T-helper 22 cell (primary cell): ENCODE results near the gene PLCH1.

Experiments used
- DNase-seq: peaks from one replicate; pipeline ENCODE4 v3.0.0-alpha.2; 2020; ENCODE audit warnings: low read depth

The PLCH1 gene

DNA sequence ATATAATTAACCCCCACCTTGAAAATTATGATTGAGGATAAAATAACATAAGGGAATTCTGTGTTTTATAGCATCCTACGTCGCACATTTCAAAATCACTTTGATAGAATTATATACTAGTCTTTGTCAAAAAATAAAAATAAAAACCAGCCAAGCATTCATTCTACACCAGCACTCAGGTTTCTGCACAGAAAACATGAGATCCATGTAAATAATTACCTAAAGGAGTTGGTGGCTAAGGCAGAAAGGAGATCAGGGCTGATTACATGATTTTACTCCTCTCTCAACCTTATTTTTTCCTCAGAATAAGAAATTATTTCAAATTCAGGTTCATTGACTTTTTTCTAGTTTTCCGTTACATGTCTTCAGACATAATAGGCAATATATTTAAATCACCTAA is 194.5 kb downstream of the PLCH1 start:
- DNase-seq = no peak

DNA sequence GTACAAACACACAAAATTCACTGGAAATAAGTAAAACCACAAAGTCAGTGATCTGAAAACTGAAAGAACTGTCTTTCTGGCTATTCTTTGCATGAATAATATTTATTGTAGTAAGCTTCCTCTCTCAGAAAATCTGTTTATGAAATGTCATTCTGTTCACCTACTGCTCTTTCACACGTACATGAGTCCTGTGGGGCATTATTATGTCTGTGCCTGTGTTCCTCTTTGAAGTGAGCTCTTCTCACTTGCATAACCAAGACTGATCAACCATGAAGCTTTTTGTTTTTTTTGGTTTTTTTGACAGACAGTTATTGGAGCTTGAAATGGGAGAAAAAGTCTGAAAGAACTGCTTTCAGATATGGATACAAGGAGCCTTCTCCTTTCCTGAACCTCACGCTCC is 195.8 kb downstream of the PLCH1 start:
- DNase-seq = no peak

DNA sequence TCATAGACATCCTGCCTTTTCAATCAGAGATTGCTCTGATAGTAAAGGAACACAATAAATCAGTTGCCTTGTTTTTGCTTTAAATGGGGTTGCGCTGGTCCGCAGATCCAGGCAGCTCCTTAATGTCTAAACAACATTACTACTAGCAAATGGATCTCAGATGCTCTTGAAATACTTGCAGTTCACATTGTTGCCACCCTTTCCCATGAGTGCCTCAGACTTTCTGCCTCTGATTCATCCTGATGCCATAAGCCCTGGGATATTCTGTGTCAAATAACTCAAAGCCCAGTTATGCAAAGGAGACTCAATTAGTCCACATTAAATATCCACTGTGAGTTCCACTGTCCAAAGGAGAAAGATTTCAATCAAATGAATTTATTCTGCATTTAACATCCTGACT is 196.7 kb downstream of the PLCH1 start:
- no peak for DNase-seq

DNA sequence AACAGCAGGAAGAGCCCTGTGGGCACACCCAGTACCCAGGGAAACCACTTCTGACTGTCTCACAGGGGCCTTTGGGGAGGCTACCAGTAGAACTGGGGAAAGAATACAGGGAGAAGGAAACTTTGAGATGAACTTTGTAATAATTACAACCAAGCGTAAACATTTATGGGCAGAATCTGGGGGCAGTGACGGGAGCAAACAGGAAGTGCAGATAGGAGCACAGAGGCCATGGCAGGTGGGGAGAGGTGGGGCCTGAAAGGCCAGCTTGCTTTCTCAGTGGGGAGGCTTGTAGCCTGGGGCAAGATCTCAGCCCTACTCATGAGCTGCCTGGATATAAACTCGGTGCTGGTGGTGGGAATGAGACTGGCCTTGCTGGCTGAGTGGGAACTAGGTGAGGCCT is 209.8 kb downstream of the PLCH1 start:
- DNase-seq = no peak

DNA sequence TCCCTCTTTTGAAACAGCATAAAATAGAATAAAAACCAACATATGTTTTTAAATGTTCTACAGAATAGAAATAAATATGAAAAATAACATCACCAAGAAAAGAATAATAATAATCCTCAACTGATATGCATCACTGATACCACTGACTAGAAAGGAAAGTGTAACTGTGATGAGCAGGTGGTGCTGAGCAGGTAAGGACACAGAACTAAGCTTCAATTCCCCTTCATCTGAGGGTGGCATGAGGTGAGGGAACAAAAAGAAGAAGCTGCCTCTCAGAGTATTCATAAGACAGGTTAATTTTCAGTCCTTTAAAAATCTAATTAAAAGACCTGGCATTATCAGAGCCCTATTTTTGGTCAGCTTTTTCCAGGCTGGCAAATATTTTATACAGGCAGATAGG is 216.3 kb downstream of the PLCH1 start:
- no peak for DNase-seq

DNA sequence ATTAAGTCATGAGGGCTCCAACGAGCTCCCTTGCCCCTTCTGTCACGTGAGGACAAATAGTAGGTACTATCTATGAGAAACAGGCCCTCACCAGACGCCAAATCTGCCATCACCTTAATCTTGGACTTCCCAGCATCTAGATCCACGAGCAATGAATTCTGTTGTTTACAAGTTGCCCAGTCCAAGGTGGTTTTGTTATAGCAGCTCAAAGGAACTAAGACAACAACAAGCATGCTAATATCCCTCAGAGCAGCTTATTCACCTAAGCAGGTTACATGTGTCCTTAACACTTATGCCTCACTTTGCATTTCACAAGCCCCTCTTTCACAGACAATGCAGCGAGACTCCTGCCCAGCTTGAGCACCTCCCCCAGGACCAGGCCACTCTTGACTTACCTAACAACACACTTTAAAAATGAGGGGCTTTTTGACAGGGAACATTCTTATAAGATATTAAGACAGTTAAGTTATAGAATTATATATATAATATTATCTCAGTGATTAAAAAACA is 219.5 kb downstream of the PLCH1 start:
- DNase-seq = no peak

DNA sequence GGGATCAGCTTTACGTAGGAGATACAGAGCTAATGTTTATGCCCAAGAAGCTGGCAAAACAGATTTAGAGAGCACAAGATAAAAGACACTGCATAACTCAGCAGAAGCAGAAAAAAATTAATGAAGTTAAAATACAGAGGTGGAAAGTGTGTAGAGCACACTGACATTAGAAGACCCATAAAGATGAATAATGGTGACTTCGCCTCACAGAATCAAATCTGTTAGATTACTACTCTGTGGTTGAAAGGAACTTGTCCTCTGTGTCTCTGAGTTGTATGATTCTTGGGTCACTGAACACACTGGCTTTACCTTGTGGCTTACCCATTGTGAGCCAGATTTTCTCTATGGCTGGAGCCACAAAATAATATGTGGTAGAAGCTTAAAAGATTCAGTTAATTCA is 224.4 kb downstream of the PLCH1 start:
- no peak for DNase-seq

DNA sequence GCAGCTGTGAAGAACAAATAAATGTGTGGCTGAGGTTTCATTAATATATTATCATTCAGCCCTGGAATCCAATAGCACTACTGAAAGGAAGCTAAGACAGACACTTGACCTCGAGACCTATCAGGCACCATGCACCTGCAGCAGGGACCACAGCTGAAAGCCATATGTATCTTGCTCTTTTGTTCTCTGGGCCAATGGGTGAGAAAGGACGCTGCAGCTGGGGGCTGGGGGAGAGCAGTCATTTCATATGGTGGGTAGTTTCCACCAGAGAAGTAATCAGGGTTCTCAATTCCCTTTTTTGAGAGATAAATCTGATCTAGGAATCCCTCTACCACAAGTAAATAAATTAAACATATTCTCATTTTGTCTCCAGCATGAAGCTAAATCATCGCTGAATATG is 225.8 kb downstream of the PLCH1 start:
- no peak for DNase-seq

DNA sequence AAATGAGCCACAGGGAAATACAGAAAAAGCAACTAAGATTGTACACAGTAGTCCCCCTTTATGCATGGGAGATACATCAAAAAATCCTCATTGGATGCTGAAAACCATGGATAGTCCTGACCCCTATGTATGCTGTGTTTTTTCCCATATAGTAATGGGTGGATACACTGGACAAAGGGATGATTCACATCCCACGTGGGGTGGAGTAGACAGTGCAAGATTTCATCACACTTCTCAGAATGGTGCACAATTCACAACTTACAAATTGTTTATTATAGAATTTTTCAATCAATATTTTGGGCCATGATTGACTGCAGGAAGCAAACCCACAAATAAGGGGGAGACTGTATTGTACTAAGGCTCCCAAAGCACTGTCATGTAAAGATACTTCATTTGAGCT is 227.0 kb downstream of the PLCH1 start:
- DNase-seq = no peak

DNA sequence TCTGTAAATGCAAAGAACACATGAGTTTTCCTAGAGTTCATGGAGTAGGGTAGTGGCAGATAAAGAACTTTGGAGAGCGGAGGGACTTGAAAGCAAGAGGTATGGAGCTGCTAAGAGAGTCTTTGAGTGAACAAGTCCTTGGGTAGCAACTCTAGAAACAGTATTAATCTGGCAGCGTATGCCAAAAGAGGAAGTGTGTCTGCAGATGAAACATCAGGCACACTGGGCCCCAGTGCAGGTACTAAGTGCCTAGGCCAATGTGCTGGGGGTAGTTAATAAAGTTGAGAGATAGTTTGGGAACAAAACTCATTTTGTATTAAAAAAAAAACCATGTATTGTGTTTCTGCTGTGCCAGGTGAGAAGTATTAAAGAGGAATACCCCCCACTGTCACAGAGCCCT is 228.4 kb downstream of the PLCH1 start:
- DNase-seq = no peak

DNA sequence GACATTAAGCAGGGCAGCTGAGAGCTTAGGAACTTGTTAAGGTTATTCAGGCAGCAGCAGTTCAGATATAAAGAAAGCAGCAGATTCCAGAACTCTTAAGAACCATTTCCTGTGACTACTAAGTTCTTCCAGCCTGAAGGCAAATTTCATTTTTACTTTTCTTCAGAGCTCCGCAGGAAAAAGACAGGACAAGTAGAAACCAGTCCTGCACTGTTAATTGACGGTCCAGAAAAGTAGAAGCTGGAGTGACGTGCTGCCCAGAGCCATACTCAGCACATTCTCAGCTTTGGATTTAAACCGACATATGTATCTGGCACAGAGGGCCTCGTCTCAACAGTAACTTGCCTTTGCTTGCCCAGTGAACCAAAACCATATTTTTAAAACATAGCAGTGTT is 232.0 kb downstream of the PLCH1 start:
- DNase-seq = no peak

DNA sequence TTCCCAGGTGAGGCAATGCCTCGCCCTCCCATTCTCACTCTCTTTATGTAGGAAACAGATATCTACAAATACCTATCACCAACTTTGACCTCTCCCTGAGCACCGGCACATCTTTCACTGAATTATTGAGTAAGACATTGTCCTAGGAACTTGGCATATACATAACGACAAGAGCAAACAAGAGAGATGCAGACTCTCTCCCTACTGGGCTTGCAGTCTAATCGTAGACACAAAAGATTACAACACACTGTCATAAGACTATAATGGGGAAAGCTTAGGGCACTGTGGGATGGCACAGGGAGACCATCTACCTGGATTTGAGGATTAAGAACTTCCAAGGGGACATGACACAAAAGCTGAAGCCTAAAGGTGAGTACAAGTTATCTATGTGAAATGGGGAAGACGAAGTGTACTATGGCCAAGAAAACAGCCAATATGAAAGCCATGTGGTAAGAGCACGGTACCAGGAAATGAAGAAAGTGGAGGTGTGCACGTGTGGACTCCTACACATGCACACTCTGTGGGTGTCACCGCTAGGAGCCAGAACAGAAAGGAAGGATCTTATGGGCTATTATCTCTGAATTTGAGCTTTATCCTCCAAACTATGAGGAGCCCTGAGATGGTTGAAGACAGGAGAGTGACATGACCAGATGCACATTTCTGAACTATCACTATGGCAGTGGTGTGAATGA is 232.6 kb downstream of the PLCH1 start:
- no peak for DNase-seq

DNA sequence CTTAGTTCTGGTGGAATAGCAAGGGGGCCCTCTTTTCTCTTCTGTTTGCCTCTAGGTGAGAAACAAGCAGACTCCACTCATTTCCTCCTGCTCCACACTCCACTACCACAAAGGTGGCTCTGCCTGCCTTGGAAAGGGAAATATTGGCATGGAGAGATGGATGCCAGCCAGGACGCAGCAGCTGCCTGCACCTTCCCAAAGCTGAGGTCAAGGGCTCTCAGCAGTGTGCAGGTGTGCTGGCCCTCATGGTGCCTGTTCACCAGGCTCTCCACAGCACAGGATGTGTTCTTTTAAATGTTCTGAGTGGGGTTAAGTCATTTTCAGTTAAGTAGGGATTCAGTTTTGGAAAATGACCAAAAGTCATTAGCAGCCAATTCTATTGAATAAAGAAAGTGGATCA is 240.2 kb downstream of the PLCH1 start:
- no peak for DNase-seq

DNA sequence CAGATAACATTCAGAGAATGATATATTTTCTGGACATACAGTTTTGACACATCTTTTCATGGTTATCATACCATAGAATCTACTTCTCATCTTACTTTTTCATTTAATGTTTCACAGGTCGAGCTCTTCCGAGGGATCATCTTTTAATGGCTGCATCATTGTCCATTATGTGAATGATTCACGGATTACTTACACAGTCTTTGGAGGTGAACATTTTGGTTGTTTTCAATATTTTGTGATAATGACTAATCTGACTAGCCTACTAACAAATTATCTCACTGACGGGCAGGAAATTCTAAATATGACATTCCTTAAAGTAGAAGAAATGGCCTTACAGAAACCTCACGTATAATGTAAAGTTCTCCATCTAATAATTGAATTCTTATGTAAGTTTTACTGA is 242.2 kb downstream of the PLCH1 start:
- DNase-seq = no peak

DNA sequence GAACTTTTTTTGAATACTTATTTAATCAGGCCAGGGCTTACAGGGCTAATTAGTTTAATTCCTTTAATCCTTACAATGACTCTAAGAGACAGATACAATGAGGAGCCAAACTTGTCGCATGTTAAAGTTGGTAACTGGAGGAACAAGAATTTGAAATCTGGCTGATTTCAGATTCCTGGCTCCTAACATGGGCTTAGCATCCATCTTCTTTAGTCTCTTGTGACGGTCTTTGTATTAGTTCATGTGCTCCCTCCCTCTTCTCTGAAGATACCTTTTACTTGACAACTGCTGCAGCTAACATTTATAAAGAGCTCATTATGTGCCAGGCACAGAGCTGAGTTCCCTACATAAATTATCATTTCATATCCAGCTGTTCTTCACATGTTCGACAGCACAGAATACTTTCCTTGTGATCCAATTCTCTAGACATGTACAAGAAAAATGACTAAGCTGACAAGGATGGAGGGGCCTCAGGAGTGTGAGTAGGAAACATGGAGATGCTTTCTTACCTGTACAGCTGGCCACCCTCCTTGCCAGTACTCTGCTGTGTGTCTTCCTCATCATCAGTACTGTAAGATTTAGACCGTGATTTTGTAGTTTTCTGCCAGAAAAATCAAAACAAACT is 244.6 kb downstream of the PLCH1 start:
- DNase-seq = no peak

DNA sequence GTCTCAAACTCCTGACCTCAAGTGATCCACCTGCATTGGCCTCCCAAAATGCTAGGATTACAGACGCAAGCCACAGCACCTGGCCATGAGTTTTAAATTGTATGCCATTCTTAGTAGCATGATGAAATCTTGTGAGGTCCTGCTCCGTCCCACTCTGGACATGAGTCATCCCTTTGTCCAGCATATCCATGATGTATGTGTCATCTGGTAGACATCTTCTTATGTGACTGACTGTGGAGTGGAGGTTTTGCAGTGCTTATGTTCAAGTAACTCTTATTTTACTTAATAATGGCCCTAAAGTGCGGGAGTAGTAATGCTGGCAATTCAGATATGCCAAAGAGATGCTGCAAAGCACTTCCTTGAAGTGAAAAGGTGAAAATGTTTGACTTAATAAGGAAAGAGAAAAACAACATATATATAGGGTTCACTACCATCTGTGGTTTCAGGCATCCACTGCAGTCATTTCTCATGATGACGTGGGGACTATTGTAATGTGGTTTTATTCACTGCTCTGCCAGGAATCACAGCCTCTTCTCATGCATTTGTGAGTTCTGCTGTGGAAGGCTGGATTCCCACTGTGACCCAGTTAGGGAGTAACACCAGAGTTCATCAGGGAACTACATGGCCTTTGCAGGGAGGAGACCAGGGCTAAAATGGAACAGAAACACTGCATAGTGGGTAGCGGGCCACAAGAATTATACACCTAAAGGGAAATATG is 246.8 kb downstream of the PLCH1 start:
- DNase-seq = no peak

DNA sequence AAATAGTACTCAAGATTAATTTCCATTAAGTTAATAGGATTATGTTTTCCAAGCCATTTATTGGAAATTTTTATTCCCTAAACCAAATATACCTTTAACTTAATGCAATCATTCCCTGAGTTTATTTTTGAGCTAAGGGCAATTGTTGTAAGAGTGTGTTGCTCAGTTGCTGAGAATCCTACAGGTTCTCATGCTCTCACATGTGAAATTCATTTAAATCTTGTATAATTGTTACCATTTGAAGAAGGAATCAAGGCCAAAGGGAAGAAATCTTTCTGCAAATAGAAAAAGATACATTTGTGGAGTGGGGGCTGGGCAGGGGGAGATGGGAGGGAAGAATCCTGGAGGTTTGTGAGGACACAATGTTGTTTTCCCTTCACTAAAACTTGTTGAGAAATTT is 248.7 kb downstream of the PLCH1 start:
- no peak for DNase-seq

DNA sequence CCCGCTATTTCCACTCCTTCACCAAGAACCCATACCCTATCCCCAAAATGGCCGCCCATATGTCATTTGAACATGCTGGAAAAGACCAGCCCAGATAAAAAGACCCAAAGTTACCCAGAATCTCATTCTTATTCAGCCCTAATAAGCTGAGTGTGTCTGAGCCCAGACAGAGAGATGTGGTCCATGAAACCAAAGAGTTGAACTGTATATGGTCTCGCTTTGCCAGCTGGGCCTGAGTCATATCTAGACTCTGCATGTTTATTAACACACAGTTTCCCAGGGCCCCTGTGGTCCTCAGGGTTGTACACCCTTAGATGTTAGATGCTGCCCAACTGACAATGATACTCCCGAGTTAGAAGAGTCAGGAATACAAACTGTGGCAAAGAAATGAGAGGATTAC is 249.5 kb downstream of the PLCH1 start:
- DNase-seq = no peak

DNA sequence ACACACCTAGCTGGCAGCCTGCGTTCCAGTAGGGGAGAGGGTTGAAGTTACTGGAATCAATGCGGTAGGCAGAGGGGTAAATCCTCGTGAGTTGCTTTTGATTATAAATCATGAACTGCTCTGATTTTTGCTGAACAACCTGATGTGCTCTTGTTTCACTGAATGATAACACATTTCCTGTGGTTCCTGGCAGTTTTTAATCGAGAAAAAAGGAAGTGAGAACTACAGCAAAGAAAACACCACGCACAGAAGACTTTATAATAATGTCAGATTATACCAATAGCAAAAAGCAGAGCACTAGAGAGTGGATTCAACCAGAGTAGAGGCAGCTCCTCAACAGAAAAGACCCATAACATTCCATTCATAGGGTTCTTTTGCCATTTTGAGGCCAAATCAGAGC is 250.5 kb downstream of the PLCH1 start:
- no peak for DNase-seq

DNA sequence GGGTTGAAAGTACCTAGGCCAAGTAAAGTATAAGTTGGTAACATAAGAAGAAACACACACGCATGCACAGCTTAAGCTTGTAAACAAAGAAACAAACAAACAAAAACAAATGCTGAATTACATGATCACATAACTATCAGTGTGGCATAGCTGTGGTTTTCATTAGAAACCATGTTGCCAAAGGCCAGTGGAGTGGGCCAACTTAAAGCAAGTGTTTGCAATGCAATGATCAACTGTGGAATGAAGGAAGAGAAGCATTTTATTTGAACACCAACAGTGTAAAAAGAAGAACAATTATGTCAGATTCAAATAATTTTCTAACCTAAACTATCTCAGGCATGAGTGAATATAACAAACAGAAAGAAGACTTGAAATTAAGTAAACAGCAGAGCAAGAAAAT is 252.0 kb downstream of the PLCH1 start:
- no peak for DNase-seq

DNA sequence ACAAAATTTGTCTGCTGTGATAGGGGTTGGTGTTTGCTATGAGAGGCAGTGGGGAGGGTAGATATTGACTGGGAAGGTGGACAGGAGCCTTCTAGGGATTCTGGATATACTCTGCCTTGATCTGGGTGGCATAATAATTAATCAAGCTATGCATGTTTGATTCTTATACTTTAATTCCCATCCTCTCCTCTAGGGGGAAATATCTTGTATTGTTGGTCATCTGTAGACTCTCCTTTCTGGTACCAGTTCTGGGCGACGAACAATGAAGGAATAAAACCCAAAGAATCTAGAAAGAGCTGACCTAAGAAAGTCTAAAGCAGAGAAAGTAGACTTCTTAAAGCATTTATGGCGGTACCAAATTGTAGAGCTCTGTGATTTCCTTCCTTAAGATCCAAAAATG is 253.2 kb downstream of the PLCH1 start:
- no peak for DNase-seq

DNA sequence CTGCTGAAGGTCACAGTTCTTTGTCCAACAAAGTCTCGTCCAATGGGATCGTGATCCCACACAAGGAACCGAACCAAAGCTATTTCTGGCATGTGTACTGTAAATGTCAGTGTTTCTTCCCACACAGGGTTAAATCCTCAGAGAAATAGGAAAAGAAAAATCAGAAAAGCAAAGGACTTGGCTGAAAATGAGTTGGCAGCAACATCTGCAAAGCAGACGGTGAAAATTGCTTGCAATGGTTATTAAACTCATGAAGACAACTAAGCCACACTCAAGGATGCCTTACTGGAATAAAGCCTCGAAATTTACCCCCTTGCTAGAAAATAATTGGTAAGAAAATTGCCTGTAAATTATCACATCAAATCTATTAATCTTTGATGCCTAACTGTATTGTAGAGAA is 256.2 kb downstream of the PLCH1 start:
- DNase-seq = no peak

DNA sequence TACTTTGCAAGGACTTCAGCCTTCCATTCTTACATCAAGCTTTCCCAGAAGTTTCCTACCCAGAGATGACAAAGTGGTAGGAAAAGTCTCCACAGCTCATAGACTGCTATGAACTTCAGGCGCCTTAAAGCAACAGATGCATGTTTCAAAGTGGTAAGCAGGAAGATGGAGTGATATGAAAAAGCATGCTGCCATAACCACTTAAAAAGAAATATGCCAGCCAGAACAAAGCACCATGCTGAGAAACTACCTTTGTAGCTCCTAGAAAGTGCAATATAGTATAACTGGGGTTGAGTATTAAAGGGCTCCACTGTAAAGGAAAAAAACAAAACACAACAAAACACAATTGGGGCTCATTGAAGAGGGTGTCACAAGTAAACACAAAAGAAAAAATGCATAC is 259.0 kb downstream of the PLCH1 start:
- DNase-seq = no peak

DNA sequence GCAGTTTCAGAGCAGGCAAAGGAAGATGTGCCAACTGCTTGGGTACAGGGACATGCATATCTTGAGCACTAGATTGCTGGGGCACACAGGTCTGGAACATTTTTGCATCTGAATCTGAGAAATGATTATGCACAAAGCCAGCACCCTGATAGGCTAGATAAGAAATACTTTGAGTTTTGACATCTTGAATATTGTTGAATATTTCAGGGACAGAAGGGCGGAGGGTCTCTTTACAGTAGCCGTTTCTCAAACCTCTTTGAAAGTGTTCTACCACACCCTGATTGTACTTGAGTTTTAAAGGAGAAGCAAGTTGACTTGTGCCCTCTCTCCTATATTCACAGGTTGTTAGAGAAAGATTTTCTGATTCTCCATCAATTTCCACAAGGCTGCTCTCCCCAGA is 263.3 kb downstream of the PLCH1 start:
- DNase-seq = no peak
